Measurements from ENCODE around the gene DPP7. TPM values are rescaled to one million over a fixed set of nuclear protein-coding genes. Genes with fewer than 3 reads are reported as not detected.
A peak's percentile ranks its signal among the peaks of the same experiment; 100 is the strongest.

DPP7 gene
- total and polyA plus RNA-seq, 10 of the 15 experiments (the other 5 are each of a cell fraction or from before 2014, with no cell fraction given): 0.68 to 245 (median 106) TPM

DNA sequence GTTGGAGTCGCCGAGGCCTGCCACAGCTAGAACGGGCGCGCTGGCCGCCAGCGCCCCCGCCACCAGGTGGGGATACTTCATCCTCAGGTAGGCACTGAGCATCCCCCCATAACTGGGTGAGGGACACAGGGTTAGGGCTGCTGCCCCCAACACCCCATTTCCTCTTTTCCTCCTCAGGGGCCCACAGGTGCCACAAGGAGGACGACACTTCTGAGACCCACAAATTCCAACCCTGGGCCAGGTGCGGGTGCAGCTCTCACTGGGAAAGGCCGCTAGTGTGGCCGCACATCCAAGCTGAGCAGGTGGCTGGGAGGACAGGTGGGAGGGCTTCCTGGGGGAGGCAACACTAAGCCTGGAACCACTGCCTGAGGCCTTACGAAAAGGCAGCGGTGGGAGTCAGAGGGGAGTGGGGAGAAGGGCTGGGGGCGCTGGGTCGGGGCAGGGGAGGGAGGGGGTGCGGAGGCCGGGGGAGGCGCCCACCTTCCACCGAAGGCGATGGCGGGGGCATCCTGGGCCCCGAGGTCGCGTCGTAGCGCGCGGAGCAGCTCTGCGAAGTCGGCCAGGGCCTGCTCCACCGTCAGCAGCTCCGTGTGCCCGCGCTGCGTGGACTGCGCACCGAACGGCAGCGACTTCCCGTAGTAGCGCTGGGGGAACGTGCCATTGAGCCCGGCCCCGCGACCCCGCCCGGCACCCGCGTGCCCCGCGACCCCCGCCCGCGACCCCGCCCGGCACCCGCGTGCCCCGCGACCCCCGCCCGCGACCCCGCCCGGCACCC is 961 bp downstream of the DPP7 start:
- in situ Hi-C loops (cut with MboI) (no loop called here), intact Hi-C loops (cut with micrococcal nuclease; ENCODE audit: unreplicated experiment) (no loop called here)
- Histone ChIP-seq H3K27ac (ENCODE audit: control insufficient read depth, insufficient read depth) (no peak overlapping the region), H2AFZ (ENCODE audit: control insufficient read depth, low read depth, low read length) (no peak overlapping the region), H3K9ac (ENCODE audit: control insufficient read depth, insufficient read depth, low read length) (no peak overlapping the region), H3K9me3 (replicated peaks; ENCODE audit: control insufficient read depth, insufficient read depth, low read length) (no peaks in the 10 kb centered on the region), H3K36me3 (ENCODE audit: control insufficient read depth in 2 of 2, insufficient read depth in 2 of 2, low read length in 1 of 2) (peaks cover 4 to 25% of the 10 kb centered on the region in 2 experiments), H3K27me3 (replicated peaks in 1 of 2; ENCODE audit: control insufficient read depth in 2 of 2, insufficient read depth in 2 of 2, low read length in 1 of 2) (no peaks in the 10 kb centered on the region), H3K79me2 (ENCODE audit: control insufficient read depth, insufficient read depth, low read length) (peaks cover 2% of the 10 kb centered on the region), H3K4me3 (peak overlapping the region; percentile 70; the same call in 1 of the 2 replicates), H3K4me2 (ENCODE audit: control insufficient read depth, insufficient read depth) (peak overlapping the region; percentile 84; the same call in 1 of the 2 replicates), H4K20me1 (ENCODE audit: control insufficient read depth, insufficient read depth) (no peaks in the 10 kb centered on the region), H3K4me1 (ENCODE audit: control insufficient read depth, insufficient read depth, low read length) (peaks cover 3% of the 10 kb centered on the region; the same call in 1 of the 2 replicates)
- DNase-seq (ENCODE audit: low read depth, low spot score): no peak
- ATAC-seq: no peak
- BruUV-seq (replicated peaks): TSS peak; percentile 71
- RAD21 ChIA-PET (ENCODE audit: unreplicated experiment): interaction anchor here (1.0 kb wide), 2 partner anchors 18 to 54 kb away, joined by 3 read pairs; no protein-coding TSS in a partner anchor
- POLR2A ChIA-PET: interaction anchor here (0.5 kb wide), 1 partner anchor 386 kb away, joined by 3 read pairs; no protein-coding TSS in a partner anchor
- 82% methylated on average over 14 of the region's 66 CpGs for WGBS (ENCODE audit: insufficient coverage, insufficient replicate concordance, low lambda C conversion rate, missing lambda C conversion rate)
- SMC1A ChIA-PET (ENCODE audit: uncharacterized antibody, unreplicated experiment): interaction anchor here (1.0 to 1.2 kb wide), 2 partner anchors 17 to 28 kb away, joined by 3 read pairs; no protein-coding TSS in a partner anchor
- peak; percentile 38; the same call in 1 of the 2 replicates for TF ChIP-seq SPI1 (IDR thresholded peaks at IDR 0.05; ENCODE audit: borderline replicate concordance, insufficient read depth, low read depth, low read length)
- TF ChIP-seq BHLHE40 (IDR thresholded peaks at IDR 0.05; ENCODE audit: borderline replicate concordance in 1 of 2, low read depth in 2 of 2, low read length in 1 of 2): peak in 1 of 2 experiments; percentile 25; a peak in 1 of 4 replicates
- TF ChIP-seq, protein P1, sequence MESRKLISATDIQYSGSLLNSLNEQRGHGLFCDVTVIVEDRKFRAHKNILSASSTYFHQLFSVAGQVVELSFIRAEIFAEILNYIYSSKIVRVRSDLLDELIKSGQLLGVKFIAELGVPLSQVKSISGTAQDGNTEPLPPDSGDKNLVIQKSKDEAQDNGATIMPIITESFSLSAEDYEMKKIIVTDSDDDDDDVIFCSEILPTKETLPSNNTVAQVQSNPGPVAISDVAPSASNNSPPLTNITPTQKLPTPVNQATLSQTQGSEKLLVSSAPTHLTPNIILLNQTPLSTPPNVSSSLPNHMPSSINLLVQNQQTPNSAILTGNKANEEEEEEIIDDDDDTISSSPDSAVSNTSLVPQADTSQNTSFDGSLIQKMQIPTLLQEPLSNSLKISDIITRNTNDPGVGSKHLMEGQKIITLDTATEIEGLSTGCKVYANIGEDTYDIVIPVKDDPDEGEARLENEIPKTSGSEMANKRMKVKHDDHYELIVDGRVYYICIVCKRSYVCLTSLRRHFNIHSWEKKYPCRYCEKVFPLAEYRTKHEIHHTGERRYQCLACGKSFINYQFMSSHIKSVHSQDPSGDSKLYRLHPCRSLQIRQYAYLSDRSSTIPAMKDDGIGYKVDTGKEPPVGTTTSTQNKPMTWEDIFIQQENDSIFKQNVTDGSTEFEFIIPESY (IDR thresholded peaks at IDR 0.05): peak; percentile 56; the same call in 1 of the 2 replicates
- peak; percentile 55 for TF ChIP-seq POLR2A (IDR thresholded peaks at IDR 0.05; ENCODE audit: low read depth, low read length)
- TF ChIP-seq, protein P2, sequence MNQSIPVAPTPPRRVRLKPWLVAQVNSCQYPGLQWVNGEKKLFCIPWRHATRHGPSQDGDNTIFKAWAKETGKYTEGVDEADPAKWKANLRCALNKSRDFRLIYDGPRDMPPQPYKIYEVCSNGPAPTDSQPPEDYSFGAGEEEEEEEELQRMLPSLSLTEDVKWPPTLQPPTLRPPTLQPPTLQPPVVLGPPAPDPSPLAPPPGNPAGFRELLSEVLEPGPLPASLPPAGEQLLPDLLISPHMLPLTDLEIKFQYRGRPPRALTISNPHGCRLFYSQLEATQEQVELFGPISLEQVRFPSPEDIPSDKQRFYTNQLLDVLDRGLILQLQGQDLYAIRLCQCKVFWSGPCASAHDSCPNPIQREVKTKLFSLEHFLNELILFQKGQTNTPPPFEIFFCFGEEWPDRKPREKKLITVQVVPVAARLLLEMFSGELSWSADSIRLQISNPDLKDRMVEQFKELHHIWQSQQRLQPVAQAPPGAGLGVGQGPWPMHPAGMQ (IDR thresholded peaks at IDR 0.05; ENCODE audit: borderline replicate concordance): no peak
- TF ChIP-seq, protein P3, sequence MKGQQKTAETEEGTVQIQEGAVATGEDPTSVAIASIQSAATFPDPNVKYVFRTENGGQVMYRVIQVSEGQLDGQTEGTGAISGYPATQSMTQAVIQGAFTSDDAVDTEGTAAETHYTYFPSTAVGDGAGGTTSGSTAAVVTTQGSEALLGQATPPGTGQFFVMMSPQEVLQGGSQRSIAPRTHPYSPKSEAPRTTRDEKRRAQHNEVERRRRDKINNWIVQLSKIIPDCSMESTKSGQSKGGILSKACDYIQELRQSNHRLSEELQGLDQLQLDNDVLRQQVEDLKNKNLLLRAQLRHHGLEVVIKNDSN (IDR thresholded peaks at IDR 0.05; ENCODE audit: borderline replicate concordance, extremely low read length, insufficient read depth, low read depth, low read length): no peak
- CTCF ChIA-PET: no interaction called here
- FAIRE-seq: no peak
